HG02623 (cell line): ENCODE measurements around the gene GP2.

ENCODE experiments used
- ATAC-seq: cut with Tn5 transposase; IDR thresholded peaks from one replicate; pipeline ENCODE4 v1.9.1; 2021; ENCODE audit warnings: moderate library complexity; ENCODE audit not compliant: unreplicated experiment

GP2 gene

GRCh38 chr16:20308266-20308665 lies 19.0 kb downstream of the GP2 start:
- no peak for ATAC-seq

DNA sequence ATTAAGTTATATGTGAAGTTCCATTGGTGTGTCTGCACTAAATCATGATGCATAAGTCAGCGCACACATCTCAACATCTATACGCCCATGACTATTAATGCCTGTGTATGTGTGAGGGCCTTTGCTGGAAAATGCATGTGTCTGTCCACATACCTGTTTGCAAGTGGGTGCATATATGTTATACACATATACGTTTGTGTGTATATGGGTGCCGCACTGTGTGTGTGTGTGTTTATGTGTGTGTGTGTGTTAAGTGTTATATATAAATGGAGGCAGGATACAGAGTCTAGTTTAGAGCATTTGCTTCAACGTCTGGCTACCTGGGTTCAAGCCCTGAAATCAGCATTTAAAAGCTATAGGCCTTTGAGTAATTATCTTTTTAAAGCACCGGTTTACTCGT lies 19.5 kb downstream of the GP2 start:
- ATAC-seq, result no peak

GRCh38 chr16:20307240-20307671 lies 20.1 kb downstream of the GP2 start:
- no peak for ATAC-seq

DNA sequence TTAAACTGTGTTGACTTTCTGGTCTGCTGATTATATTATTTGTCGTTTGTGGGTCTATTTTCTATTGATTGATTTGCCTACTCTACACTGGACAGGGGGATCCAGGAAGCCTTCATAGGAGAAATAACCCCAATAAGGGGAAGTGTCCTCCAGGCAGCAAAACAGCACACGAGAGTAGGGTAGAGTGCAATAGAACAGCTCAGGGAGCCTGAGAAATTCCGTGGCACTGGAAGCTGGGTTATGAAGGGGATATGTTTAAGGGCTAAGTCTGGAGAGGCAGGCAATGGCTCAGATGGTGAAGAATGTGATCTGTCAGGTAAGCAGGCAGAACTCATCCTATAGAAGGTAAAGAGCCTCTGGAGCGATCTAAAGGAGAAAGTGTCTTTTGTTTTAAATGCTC lies 20.9 kb downstream of the GP2 start:
- ATAC-seq, result no peak

- ATAC-seq, result no peak
Measured at GRCh38 chr16:20303012-20303411, 24.3 kb downstream of the GP2 start.

DNA sequence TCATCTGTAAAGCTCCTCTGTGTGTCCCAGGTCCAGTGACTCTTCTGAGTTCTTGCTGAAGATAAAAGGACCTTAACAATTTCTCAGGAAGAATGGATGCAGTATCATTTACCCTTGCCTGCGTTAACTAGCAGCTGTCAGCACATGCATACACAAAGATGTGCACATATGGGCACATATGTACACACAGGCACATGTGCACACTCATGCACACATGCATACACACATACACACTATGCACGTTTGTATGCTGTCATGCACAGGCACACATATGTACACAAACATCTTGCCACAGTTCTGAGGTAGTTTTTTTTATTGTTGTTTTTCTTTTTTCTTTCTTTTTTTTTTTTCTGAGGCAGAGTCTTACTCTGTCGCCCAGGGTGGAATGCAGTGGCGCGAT lies 24.9 kb downstream of the GP2 start:
- ATAC-seq, result no peak

DNA sequence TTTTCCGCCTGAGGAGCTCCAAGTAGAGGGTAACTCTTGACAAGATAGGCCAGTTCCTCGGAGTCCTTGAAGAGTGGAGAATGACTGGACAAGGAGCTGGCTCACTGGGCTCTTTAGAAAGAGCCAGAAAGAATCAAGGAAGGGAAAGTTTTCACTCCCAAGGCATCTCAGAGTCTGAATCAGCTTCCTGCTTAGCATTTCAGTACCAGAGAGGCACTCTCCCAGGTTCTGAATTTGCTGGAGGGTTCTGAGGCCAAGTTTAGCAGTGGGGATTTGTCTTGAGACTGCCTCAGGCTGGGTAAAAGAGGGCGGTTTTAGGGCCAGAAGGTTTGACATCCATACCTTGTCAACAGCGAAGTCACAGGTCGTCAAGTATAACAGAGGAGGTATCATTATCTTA lies 25.5 kb downstream of the GP2 start:
- ATAC-seq, result no peak

DNA sequence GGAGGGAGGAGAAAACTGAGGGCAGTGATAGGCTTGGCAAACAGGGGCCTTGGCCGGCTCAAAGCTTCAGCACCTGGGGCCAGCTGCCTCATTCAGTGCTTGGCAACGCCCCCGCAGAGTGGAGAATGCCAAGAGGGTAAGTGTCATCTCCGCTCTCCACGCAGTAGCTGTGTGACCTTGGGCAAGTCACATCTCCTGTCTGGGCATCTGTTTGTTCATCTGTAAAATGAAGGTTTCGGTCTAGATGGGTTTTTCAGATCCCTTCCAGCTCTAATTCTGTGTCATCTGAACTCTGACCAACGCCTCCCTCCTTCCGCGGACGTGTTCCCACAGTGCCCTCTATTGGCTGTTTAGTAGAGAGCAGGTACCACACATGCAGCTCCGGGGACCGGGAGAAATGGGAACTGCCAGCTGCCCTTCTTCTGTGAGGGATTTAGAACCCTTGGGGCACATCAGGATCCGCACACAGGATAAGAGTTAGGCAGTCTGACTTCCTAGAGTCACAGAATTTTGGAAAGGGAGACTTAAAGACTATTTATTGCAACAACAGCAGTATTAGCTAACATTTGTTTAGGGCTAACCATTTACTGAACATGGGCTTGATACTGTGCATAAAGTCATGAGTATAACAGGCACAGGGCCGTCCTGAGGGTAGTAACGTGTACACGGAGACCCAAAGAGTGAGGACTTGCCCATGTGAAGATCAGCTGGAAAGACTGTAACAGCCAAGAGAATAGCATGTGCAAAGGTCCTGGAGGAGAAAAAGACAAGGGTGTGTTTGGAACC lies 26.8 kb downstream of the GP2 start:
- no peak for ATAC-seq

- ATAC-seq, result no peak
Measured at GRCh38 chr16:20298452-20298851, 28.9 kb downstream of the GP2 start.

DNA sequence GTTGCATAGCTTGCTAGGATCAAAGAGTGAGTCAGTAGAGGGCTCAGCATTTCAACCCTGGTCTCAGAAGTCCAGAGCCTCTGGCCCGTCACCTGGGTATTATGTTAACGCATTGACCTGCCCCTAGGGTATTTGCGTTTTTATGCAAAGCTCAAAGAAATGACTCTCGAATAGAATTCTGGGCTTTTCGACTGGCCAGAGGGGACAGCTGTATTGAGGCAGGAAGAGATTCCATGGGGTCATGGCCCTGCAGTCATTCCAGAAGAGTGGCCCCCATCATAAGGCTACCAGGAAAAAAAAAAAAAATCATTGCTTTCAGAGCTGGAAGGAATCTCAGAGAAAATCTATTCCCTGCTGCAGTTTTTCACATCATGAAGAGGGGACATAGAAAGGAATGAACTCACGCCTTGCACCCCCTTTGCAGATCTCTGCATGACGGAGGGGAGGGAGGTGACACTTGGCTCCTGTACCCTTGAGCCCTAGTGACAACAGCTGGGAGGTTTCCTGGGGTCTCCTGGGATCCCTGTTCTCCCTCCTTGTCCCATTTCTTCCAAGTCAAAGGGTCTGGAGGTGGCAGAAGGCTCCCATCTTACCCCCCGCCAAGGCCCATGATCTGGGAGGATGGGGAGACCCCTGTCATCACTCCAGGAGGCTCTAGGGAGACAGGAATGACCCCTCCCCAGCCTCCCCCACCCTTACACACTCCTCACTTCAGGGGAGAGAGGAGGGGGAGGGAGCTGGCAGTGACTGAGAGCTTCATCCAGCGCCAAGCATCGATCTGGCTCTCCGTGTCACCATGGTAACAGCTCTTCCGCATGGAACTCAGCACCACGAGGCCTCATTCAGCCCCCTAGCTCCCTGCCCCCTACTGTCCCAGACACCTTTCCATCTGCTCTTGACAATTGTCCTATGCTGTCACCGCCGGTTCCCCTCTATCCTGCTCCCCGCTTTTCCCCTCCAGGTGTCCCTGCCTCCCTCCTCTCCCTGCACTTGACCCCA lies 35.8 kb downstream of the GP2 start:
- no peak for ATAC-seq

- ATAC-seq, result no peak
Measured at GRCh38 chr16:20289571-20289970, 37.7 kb downstream of the GP2 start.

GRCh38 chr16:20285993-20286499 lies 41.3 kb downstream of the GP2 start:
- no peak for ATAC-seq

DNA sequence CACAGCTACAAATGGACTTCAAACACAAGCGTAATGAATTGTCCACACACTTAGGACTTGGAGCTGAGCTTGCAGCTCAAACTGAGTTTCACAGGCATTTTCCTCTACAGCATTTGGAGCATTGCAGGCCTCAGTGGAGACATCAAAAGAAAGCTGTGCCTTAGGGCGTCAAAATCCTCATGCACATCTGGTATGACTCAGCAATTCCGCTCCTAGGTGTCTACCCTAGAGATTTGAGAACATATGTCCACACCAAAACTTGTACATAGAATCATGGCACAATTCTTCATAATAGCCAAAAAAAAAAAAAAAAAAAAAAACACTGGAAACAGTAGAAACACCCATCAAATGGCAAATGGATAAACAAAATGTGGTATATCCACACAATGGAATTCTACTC lies 47.1 kb downstream of the GP2 start:
- ATAC-seq, result no peak

- ATAC-seq, result no peak
Measured at GRCh38 chr16:20271893-20272292, 55.4 kb downstream of the GP2 start.

GRCh38 chr16:20268409-20268808 lies 58.9 kb downstream of the GP2 start:
- ATAC-seq, result no peak

- ATAC-seq, result no peak
Measured at GRCh38 chr16:20265019-20265418, 62.3 kb downstream of the GP2 start.

DNA sequence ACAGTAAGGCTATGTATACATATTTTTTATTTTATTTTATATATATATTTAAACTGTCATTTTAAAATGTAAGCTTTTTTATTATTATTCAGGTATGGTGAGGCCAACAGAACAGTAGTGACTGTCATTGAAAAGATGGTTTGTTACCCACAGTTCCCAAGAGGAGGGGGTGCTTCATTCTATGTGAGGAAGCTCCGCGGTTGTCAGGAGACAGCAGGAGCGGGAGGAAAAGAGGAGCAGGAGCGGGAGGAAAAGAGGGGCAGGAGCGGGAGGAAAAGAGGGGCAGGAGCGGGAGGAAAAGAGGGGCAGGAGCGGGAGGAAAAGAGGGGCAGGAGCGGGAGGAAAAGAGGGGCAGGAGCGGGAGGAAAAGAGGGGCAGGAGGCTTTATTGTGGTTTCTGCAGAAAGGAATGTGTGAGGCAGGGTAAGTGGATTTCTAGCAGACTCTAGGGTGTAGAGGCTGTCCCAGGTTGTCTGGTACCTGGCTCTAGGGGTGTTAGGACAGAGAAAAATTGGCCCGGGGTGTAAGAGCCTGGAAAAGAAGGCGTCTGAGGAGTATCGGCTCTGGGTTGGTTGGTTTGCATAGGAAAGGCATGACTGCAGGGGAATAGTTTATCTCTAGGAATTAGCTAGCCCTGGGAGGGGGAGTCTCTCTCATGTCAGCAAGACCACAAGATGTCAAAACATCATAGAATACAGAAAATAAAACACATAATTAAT lies 64.0 kb downstream of the GP2 start:
- no peak for ATAC-seq

DNA sequence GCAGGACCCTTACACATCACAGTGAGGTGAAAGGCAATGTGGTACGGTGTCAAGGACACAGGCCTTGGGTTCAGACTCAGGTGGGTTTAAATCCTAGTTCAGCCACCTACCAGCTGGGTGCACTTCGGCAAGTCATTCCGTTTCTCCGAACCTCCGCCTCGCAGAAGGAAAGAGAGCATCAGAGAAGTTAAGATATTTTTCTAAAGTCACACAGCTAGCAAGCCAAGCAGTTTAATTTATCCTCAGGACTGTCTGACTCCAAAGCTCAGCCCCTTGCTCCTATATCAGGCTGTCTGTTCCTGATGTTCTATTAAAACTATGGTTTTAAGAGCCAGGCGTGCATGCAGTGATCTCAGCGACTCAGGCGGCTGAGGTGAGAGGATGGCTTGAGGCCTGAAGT lies 65.1 kb downstream of the GP2 start:
- no peak for ATAC-seq

DNA sequence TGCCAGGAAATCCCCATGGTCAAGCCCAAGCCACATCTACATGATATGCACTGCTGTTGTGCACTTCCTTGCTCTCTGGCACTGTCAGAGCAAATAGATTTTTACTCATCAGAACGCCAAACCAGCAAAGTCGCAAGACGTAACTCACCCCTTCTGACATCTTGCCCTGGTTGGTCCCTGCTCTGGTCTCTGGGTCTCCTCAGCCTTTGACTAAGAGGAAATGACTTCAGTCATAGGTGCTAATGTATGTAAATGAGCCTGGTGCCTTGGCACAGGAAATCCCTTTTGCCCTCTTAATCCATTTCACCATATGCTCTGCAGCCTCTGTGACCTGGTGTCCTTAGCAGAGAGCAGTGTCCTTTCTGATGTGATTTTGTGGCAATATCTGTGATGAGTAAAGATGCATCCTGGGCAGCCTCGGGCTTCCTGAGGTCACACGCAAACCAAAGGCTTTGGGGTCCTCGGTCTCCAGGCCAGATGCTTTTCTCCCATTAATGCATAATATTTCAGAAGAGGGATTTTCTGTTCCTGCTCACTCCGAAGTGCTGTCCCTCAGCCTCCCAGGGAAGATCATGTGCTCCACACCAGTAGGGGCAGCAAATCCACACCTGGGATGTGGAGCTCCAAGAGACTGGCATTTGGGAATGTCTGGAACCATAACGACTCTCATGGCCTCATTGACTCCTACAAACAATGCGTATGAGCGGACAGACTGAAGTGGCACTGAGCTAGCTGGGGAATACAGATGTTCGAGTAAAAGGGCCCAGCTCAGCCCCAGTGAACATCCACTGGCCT lies 66.9 kb downstream of the GP2 start:
- no peak for ATAC-seq
